ENCODE data around the gene IFTAP.
"Not testable (repeated sequence)": the region's sequence is repeated elsewhere in the genome, so short reads cannot be mapped to it uniquely, and the experiment has no call there.

Gene IFTAP

GRCh38 chr11:36635066-36635862 is 41.0 kb downstream of the IFTAP start:
- Histone ChIP-seq H3K27ac (ENCODE audit: low read length) (no peak overlapping the region), H3K4me1 (ENCODE audit: control insufficient read depth, insufficient read depth, low read length) (no peaks in the 10 kb centered on the region), H3K4me3 (ENCODE audit: low read length) (no peak overlapping the region), H3K36me3 (ENCODE audit: control insufficient read depth, insufficient read depth, low read length) (no peaks in the 10 kb centered on the region), H3K9me3 (ENCODE audit: control insufficient read depth, insufficient read depth, low read length) (no peaks in the 10 kb centered on the region), H3K27me3 (ENCODE audit: control insufficient read depth, insufficient read depth, low read length) (no peaks in the 10 kb centered on the region)
- no CpG with 5 or more reads among the region's 4 CpGs for WGBS (ENCODE audit: insufficient coverage, insufficient read length)
- no peak for DNase-seq (ENCODE audit: low read depth, low spot score)

- no peaks in the 10 kb centered on the region for H3K27me3 ChIP-seq (ENCODE audit: control insufficient read depth, insufficient read depth, low read length)
- H3K4me1 ChIP-seq (ENCODE audit: control insufficient read depth, insufficient read depth, low read length): no peaks in the 10 kb centered on the region
- H3K9me3 ChIP-seq (ENCODE audit: control insufficient read depth, insufficient read depth, low read length): no peaks in the 10 kb centered on the region
- no peak overlapping the region for H3K4me3 ChIP-seq (ENCODE audit: low read length)
- no peak overlapping the region for H3K27ac ChIP-seq (ENCODE audit: low read length)
- no peak for DNase-seq (ENCODE audit: low read depth, low spot score)
- H3K36me3 ChIP-seq (ENCODE audit: control insufficient read depth, insufficient read depth, low read length): no peaks in the 10 kb centered on the region
- WGBS (ENCODE audit: insufficient coverage, insufficient read length): no CpG with 5 or more reads among the region's 2 CpGs
These were observed 44.3 kb downstream of the IFTAP start for GRCh38 chr11:36638556-36638955.

GRCh38 chr11:36657610-36658267 is 63.4 kb downstream of the IFTAP start:
- Histone ChIP-seq H3K36me3 (ENCODE audit: control insufficient read depth, insufficient read depth, low read length) (no peaks in the 10 kb centered on the region), H3K27me3 (ENCODE audit: control insufficient read depth, insufficient read depth, low read length) (no peaks in the 10 kb centered on the region), H3K27ac (ENCODE audit: low read length) (no peak overlapping the region), H3K9me3 (ENCODE audit: control insufficient read depth, insufficient read depth, low read length) (no peaks in the 10 kb centered on the region; the same call in 1 of the 2 replicates), H3K4me1 (ENCODE audit: control insufficient read depth, insufficient read depth, low read length) (no peaks in the 10 kb centered on the region), H3K4me3 (ENCODE audit: low read length) (no peak overlapping the region)
- no CpG with 5 or more reads among the region's 6 CpGs for WGBS (ENCODE audit: insufficient coverage, insufficient read length)
- no peak for DNase-seq (ENCODE audit: low read depth, low spot score)

- not testable (repeated sequence) for H3K27ac ChIP-seq (ENCODE audit: low read length); H3K27me3 ChIP-seq (ENCODE audit: control insufficient read depth, insufficient read depth, low read length); H3K4me1 ChIP-seq (ENCODE audit: control insufficient read depth, insufficient read depth, low read length); H3K36me3 ChIP-seq (ENCODE audit: control insufficient read depth, insufficient read depth, low read length); H3K4me3 ChIP-seq (ENCODE audit: low read length); H3K9me3 ChIP-seq (ENCODE audit: control insufficient read depth, insufficient read depth, low read length); DNase-seq (ENCODE audit: low read depth, low spot score)
- WGBS (ENCODE audit: insufficient coverage, insufficient read length): no CpG with 5 or more reads among the region's 2 CpGs
These were observed 67.1 kb downstream of the IFTAP start for GRCh38 chr11:36661359-36661758.

GRCh38 chr11:36672815-36673450 is 78.6 kb downstream of the IFTAP start:
- no CpG with 5 or more reads among the region's 5 CpGs for WGBS (ENCODE audit: insufficient coverage, insufficient read length)
- Histone ChIP-seq H3K4me3 (ENCODE audit: low read length) (no peak overlapping the region), H3K27me3 (ENCODE audit: control insufficient read depth, insufficient read depth, low read length) (no peaks in the 10 kb centered on the region), H3K36me3 (ENCODE audit: control insufficient read depth, insufficient read depth, low read length) (no peaks in the 10 kb centered on the region), H3K4me1 (ENCODE audit: control insufficient read depth, insufficient read depth, low read length) (no peaks in the 10 kb centered on the region), H3K9me3 (ENCODE audit: control insufficient read depth, insufficient read depth, low read length) (no peaks in the 10 kb centered on the region), H3K27ac (ENCODE audit: low read length) (no peak overlapping the region)
- peak; percentile 11 for DNase-seq (ENCODE audit: low read depth, low spot score)

- H3K4me1 ChIP-seq (ENCODE audit: control insufficient read depth, insufficient read depth, low read length); H3K27ac ChIP-seq (ENCODE audit: low read length); DNase-seq (ENCODE audit: low read depth, low spot score); H3K9me3 ChIP-seq (ENCODE audit: control insufficient read depth, insufficient read depth, low read length); H3K27me3 ChIP-seq (ENCODE audit: control insufficient read depth, insufficient read depth, low read length); H3K36me3 ChIP-seq (ENCODE audit: control insufficient read depth, insufficient read depth, low read length); H3K4me3 ChIP-seq (ENCODE audit: low read length): not testable (repeated sequence)
- no CpG with 5 or more reads among the region's 6 CpGs for WGBS (ENCODE audit: insufficient coverage, insufficient read length)
These were observed 85.2 kb downstream of the IFTAP start for GRCh38 chr11:36679547-36679946.

- H3K4me3 ChIP-seq (ENCODE audit: low read length): no peak overlapping the region
- no peaks in the 10 kb centered on the region for H3K27me3 ChIP-seq (ENCODE audit: control insufficient read depth, insufficient read depth, low read length)
- no CpG with 5 or more reads among the region's 1 CpG for WGBS (ENCODE audit: insufficient coverage, insufficient read length)
- H3K9me3 ChIP-seq (ENCODE audit: control insufficient read depth, insufficient read depth, low read length): no peaks in the 10 kb centered on the region
- no peaks in the 10 kb centered on the region for H3K36me3 ChIP-seq (ENCODE audit: control insufficient read depth, insufficient read depth, low read length)
- no peak for DNase-seq (ENCODE audit: low read depth, low spot score)
- no peak overlapping the region for H3K27ac ChIP-seq (ENCODE audit: low read length)
- H3K4me1 ChIP-seq (ENCODE audit: control insufficient read depth, insufficient read depth, low read length): no peaks in the 10 kb centered on the region
These were observed 89.5 kb downstream of the IFTAP start for GRCh38 chr11:36683818-36684217.

- H3K27me3 ChIP-seq (ENCODE audit: control insufficient read depth, insufficient read depth, low read length): no peaks in the 10 kb centered on the region
- H3K27ac ChIP-seq (ENCODE audit: low read length): no peak overlapping the region
- no peaks in the 10 kb centered on the region for H3K4me1 ChIP-seq (ENCODE audit: control insufficient read depth, insufficient read depth, low read length)
- no peaks in the 10 kb centered on the region for H3K9me3 ChIP-seq (ENCODE audit: control insufficient read depth, insufficient read depth, low read length)
- no peaks in the 10 kb centered on the region for H3K36me3 ChIP-seq (ENCODE audit: control insufficient read depth, insufficient read depth, low read length)
- WGBS (ENCODE audit: insufficient coverage, insufficient read length): 100% methylated on average over 1 of the region's 12 CpGs
- DNase-seq (ENCODE audit: low read depth, low spot score): no peak
- no peak overlapping the region for H3K4me3 ChIP-seq (ENCODE audit: low read length)
These were observed 90.8 kb downstream of the IFTAP start for GRCh38 chr11:36684840-36685801.

GRCh38 chr11:36688132-36688531 is 93.8 kb downstream of the IFTAP start:
- no peaks in the 10 kb centered on the region for H3K36me3 ChIP-seq (ENCODE audit: control insufficient read depth, insufficient read depth, low read length)
- no peak overlapping the region for H3K27ac ChIP-seq (ENCODE audit: low read length)
- H3K9me3 ChIP-seq (ENCODE audit: control insufficient read depth, insufficient read depth, low read length): no peaks in the 10 kb centered on the region
- no peak overlapping the region for H3K4me3 ChIP-seq (ENCODE audit: low read length)
- H3K27me3 ChIP-seq (ENCODE audit: control insufficient read depth, insufficient read depth, low read length): no peaks in the 10 kb centered on the region
- DNase-seq (ENCODE audit: low read depth, low spot score): no peak
- no CpG with 5 or more reads among the region's 2 CpGs for WGBS (ENCODE audit: insufficient coverage, insufficient read length)
- H3K4me1 ChIP-seq (ENCODE audit: control insufficient read depth, insufficient read depth, low read length): no peaks in the 10 kb centered on the region
